H9 (cell line): ENCODE results near the gene CCDC40. TPM values are rescaled to one million over a fixed set of nuclear protein-coding genes. Genes with fewer than 3 reads are reported as not detected.

Experiments used
- DNase-seq: peaks from one replicate; pipeline ENCODE4 v3.0.0-alpha.2; 2017
- H2AFZ ChIP-seq: one replicate; pipeline ENCODE4 v1.6.1; 2013; ENCODE audit warnings: mild to moderate bottlenecking, low read length, control low read depth, moderate library complexity
- H2AK5ac ChIP-seq: 2 replicates; pipeline ENCODE4 v1.6.1; 2013; ENCODE audit warnings: low read length, control low read depth, mixed read lengths; ENCODE audit not compliant: insufficient read length
- H2BK120ac ChIP-seq: one replicate; pipeline ENCODE4 v1.6.1; 2013; ENCODE audit warnings: low read depth, mild to moderate bottlenecking, low read length, control low read depth, inconsistent platforms; ENCODE audit not compliant: poor library complexity, severe bottlenecking
- H2BK12ac ChIP-seq: 2 replicates; pipeline ENCODE4 v1.6.1; 2013; ENCODE audit warnings: low read length, control low read depth, mixed read lengths, low read depth; ENCODE audit not compliant: insufficient read length
- H2BK15ac ChIP-seq: 2 replicates; pipeline ENCODE4 v1.6.1; 2013; ENCODE audit warnings: low read depth, low read length, control low read depth
- H2BK20ac ChIP-seq: one replicate; pipeline ENCODE4 v1.6.1; 2013; ENCODE audit warnings: low read depth, mild to moderate bottlenecking, low read length, control low read depth, inconsistent platforms; ENCODE audit not compliant: poor library complexity, severe bottlenecking
- H2BK5ac ChIP-seq: 2 replicates; pipeline ENCODE4 v1.6.1; 2013; ENCODE audit warnings: low read length, control low read depth, mixed read lengths; ENCODE audit not compliant: insufficient read length
- H3K14ac ChIP-seq: 2 replicates; pipeline ENCODE4 v1.6.1; 2013; ENCODE audit warnings: low read length, control low read depth; ENCODE audit not compliant: insufficient read depth
- H3K18ac ChIP-seq: 2 replicates; pipeline ENCODE4 v1.6.1; 2013; ENCODE audit warnings: low read depth, mild to moderate bottlenecking, mixed read lengths, low read length, control low read depth; ENCODE audit not compliant: insufficient read length
- H3K23ac ChIP-seq: 2 replicates; pipeline ENCODE4 v1.6.1; 2013; ENCODE audit warnings: low read length, control low read depth, mixed read lengths, low read depth; ENCODE audit not compliant: insufficient read length
- H3K23me2 ChIP-seq: 2 replicates; pipeline ENCODE4 v1.6.1; 2013; ENCODE audit warnings: low read depth, mild to moderate bottlenecking, mixed read lengths, low read length, control low read depth; ENCODE audit not compliant: insufficient read length, poor library complexity, severe bottlenecking
- H3K27ac ChIP-seq: 2 replicates; pipeline ENCODE4 v1.5.1; 2013; ENCODE audit warnings: low read length, control low read depth, mixed read lengths, low read depth; ENCODE audit not compliant: insufficient read length
- H3K27me3 ChIP-seq: 2 replicates; pipeline ENCODE4 v1.6.1; 2013; ENCODE audit warnings: low read length, control low read depth, inconsistent platforms; ENCODE audit not compliant: insufficient read depth
- H3K4ac ChIP-seq: 2 replicates; pipeline ENCODE4 v1.6.1; 2013; ENCODE audit warnings: low read depth, mild to moderate bottlenecking, control low read depth, inconsistent platforms, low read length, moderate library complexity
- H3K4me1 ChIP-seq: 2 replicates; pipeline ENCODE4 v1.6.1; 2013; ENCODE audit warnings: low read length, control low read depth, inconsistent platforms; ENCODE audit not compliant: insufficient read depth
- H3K4me2 ChIP-seq: 2 replicates; pipeline ENCODE4 v1.6.1; 2013; ENCODE audit warnings: low read length, control low read depth, mixed read lengths; ENCODE audit not compliant: insufficient read length, insufficient read depth
- H3K56ac ChIP-seq: 2 replicates; pipeline ENCODE4 v1.6.1; 2013; ENCODE audit warnings: low read depth, mild to moderate bottlenecking, mixed read lengths, low read length, control low read depth; ENCODE audit not compliant: insufficient read length
- H3K79me1 ChIP-seq: 2 replicates; pipeline ENCODE4 v1.6.1; 2013; ENCODE audit warnings: low read depth, mild to moderate bottlenecking, moderate library complexity, low read length, control low read depth, inconsistent platforms; ENCODE audit not compliant: insufficient read depth, poor library complexity, severe bottlenecking
- H3K79me2 ChIP-seq: 2 replicates; pipeline ENCODE4 v1.6.1; 2013; ENCODE audit warnings: low read length, control low read depth, inconsistent platforms; ENCODE audit not compliant: insufficient read depth
- H3K9ac ChIP-seq: 2 replicates; pipeline ENCODE4 v1.6.1; 2013; ENCODE audit warnings: low read length, control low read depth, mixed read lengths; ENCODE audit not compliant: insufficient read length; ENCODE audit errors: extremely low read depth
- H3K9me3 ChIP-seq: one replicate; pipeline ENCODE4 v1.6.1; 2013; ENCODE audit warnings: low read depth, low read length, inconsistent platforms; ENCODE audit not compliant: control insufficient read depth
- H3T11ph ChIP-seq: one replicate; pipeline ENCODE4 v1.6.1; 2013; ENCODE audit warnings: mild to moderate bottlenecking, low read length, control low read depth, inconsistent platforms
- H4K20me1 ChIP-seq: one replicate; pipeline ENCODE4 v1.6.1; 2013; ENCODE audit not compliant: control insufficient read depth, insufficient read length, insufficient read depth
- H4K5ac ChIP-seq: 2 replicates; pipeline ENCODE4 v1.6.1; 2013; ENCODE audit warnings: low read depth, mild to moderate bottlenecking, mixed read lengths, low read length, control low read depth; ENCODE audit not compliant: insufficient read length
- H4K8ac ChIP-seq: replicated peaks from 2 replicates; pipeline ENCODE4 v1.6.1; 2013; ENCODE audit warnings: low read length, control low read depth, mixed read lengths, low read depth; ENCODE audit not compliant: insufficient read length
- H4K91ac ChIP-seq: 2 replicates; pipeline ENCODE4 v1.6.1; 2013; ENCODE audit warnings: low read depth, mild to moderate bottlenecking, moderate library complexity, mixed read lengths, low read length, control low read depth; ENCODE audit not compliant: insufficient read length
- H3K27ac Mint-ChIP-seq, 3 experiments: 2 replicates in 2 of 3; 3 replicates in 1 of 3; pipeline ENCODE4 v1.8.0; 2020 to 2021; ENCODE audit warnings: mixed read lengths in 3 of 3, mild to moderate bottlenecking in 1 of 3, moderate library complexity in 1 of 3
- H3K27me3 Mint-ChIP-seq: 2 replicates; pipeline ENCODE4 v1.8.0; 2021; ENCODE audit warnings: low read depth, mild to moderate bottlenecking, moderate library complexity, mixed read lengths
- H3K36me3 Mint-ChIP-seq, 3 experiments: 2 replicates in 2 of 3; 3 replicates in 1 of 3; pipeline ENCODE4 v1.8.0; 2020 to 2021; ENCODE audit warnings: low read depth in 3 of 3, mixed read lengths in 3 of 3; ENCODE audit not compliant: insufficient read depth in 1 of 3
- H3K4me1 Mint-ChIP-seq, 2 experiments: 2 replicates each; pipeline ENCODE4 v1.8.0; 2020; ENCODE audit warnings: mixed read lengths in 2 of 2
- H3K4me3 Mint-ChIP-seq, 2 experiments: 2 replicates in 1 of 2; 3 replicates in 1 of 2; pipeline ENCODE4 v1.8.0; 2020 to 2021; ENCODE audit warnings: mild to moderate bottlenecking in 2 of 2, mixed read lengths in 2 of 2, moderate library complexity in 1 of 2
- H3K9me3 Mint-ChIP-seq, 2 experiments: 2 replicates in 1 of 2; 3 replicates in 1 of 2; pipeline ENCODE4 v1.8.0; 2020; ENCODE audit warnings: mild to moderate bottlenecking in 2 of 2, mixed read lengths in 2 of 2, moderate library complexity in 1 of 2
- WGBS: extraction: QIAGEN DNeasy Blood & Tissue Kit; methylation state at CpG from one replicate; pipeline ENCODE4 v1.1.7; 2013; ENCODE audit warnings: missing lambda C conversion rate, low lambda C conversion rate, mixed read lengths; ENCODE audit not compliant: insufficient read length; ENCODE audit errors: extremely low coverage; 5-methylcytosine and 5-hydroxymethylcytosine counted together
- total RNA-seq: library from RNA; stranded (reverse); gene quantifications from 2 replicates; pipeline ENCODE4 v1.2.1, GENCODE V29; 2021
- TF ChIP-seq, protein P1 (sequence below): fragments of 200-600 bp; sonication (generic); conservative IDR thresholded peaks from 3 replicates; pipeline ENCODE4 v1.8.0; 2021; ENCODE audit warnings: antibody characterized with exemption, mild to moderate bottlenecking

CCDC40 gene
- total RNA-seq, 1 experiment from 2014 or later: 8.9 TPM

DNA sequence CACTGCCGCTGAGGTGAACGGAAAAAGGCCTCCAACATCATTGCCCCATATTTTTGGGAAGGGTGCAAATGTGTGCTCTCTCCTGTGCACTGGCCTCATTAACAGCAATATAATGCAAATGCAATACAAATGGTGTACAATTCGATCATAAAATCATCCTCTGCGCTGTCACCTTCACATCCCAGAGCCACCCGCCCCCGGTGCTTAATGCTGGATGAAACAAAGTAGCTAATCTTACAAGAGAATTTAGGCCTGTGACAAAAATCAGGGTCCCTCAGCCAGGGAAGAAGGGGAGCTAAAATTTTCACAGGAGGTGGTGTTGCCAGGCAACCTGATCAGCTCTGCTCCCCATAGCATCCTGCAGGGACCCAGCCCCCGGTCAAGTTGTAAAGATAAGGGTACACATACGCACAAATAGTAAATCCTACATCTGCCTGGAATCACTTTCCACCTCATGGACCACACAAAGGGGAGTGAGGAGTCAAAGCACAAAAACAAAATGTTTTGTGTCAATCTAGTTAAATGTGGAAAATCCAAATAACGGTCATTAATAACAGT lies 3.7 kb upstream of the CCDC40 start:
- Histone ChIP-seq H3K23ac (no peak overlapping the region), H3K27me3 (no peaks in the 10 kb centered on the region), H3K9me3 (no peaks in the 10 kb centered on the region), H2BK12ac (no peak overlapping the region), H4K20me1 (peaks cover 2% of the 10 kb centered on the region), H2BK5ac (no peak overlapping the region), H3K4me1 (no peaks in the 10 kb centered on the region; the same call in 1 of the 2 replicates), H4K8ac (no peak overlapping the region), H3K27ac (no peak overlapping the region), H2BK120ac (no peak overlapping the region), H3K14ac (no peak overlapping the region), H4K5ac (no peak overlapping the region), H3K56ac (no peak overlapping the region), H3K4me2 (no peak overlapping the region), H3K23me2 (peaks cover 12% of the 10 kb centered on the region), H2BK20ac (no peak overlapping the region), H2AFZ (no peak overlapping the region), H2AK5ac (no peak overlapping the region), H3K79me2 (peaks cover 45% of the 10 kb centered on the region; the same call in 1 of the 2 replicates), H4K91ac (no peak overlapping the region), H3K18ac (no peak overlapping the region), H3K4ac (no peak overlapping the region), H3K9ac (no peak overlapping the region), H3T11ph (no peak overlapping the region), H3K79me1 (peaks cover 7% of the 10 kb centered on the region), H2BK15ac (no peak overlapping the region)
- Mint-ChIP-seq H3K4me1 (peaks cover 42 to 47% of the 10 kb centered on the region in 2 experiments), H3K4me3 (no peak overlapping the region), H3K27me3 (no peaks in the 10 kb centered on the region), H3K9me3 (peaks cover 0 to 2% of the 10 kb centered on the region in 2 experiments; a peak in 1 of 5 replicates), H3K36me3 (peaks cover 3 to 8% (median 7%) of the 10 kb centered on the region in 3 experiments; a peak in 5 of 7 replicates), H3K27ac (no peak overlapping the region)
- no peak for DNase-seq
- TF ChIP-seq, protein P1, sequence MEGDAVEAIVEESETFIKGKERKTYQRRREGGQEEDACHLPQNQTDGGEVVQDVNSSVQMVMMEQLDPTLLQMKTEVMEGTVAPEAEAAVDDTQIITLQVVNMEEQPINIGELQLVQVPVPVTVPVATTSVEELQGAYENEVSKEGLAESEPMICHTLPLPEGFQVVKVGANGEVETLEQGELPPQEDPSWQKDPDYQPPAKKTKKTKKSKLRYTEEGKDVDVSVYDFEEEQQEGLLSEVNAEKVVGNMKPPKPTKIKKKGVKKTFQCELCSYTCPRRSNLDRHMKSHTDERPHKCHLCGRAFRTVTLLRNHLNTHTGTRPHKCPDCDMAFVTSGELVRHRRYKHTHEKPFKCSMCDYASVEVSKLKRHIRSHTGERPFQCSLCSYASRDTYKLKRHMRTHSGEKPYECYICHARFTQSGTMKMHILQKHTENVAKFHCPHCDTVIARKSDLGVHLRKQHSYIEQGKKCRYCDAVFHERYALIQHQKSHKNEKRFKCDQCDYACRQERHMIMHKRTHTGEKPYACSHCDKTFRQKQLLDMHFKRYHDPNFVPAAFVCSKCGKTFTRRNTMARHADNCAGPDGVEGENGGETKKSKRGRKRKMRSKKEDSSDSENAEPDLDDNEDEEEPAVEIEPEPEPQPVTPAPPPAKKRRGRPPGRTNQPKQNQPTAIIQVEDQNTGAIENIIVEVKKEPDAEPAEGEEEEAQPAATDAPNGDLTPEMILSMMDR: no peak
- no CpG with 5 or more reads among the region's 9 CpGs for WGBS
